ENCODE data around the gene PTPN11.

DNA sequence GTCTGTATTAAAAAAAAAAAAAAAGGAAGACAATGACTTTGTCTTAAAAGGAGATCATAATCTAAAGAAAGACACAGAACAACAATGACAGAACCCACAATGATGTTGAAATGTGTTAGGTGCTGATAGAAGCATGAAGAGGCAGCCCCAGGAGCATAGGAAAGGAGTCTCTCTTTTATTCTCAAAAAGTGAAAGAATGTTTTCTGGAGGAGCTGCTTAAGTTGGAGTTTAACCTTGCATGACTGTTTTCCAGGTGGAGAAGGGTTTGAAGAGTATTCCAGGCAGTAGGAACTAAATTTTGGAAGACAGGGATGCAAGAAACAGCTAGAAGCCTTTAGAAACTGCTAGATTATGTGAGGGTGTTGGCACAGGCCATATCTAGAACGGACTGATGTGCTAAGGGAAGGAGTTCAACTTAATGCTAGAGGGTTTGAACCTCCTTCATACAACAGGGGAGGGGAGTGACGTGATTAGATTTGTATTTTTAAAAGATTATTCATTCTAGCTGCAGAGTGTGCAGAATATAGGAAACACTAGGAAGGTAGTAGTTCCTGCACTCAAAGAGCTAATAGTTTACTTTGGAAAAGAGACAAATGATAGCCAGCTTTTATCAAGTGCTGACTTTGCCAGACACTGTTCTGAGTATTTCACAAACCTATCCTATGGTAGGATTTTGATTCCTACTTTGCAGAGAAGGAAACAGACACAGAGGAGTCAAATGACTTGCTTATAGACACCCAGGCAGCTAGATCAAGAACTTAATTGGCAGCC, 4.7 kb upstream of the PTPN11 start:
- TF ChIP-seq, protein P1, sequence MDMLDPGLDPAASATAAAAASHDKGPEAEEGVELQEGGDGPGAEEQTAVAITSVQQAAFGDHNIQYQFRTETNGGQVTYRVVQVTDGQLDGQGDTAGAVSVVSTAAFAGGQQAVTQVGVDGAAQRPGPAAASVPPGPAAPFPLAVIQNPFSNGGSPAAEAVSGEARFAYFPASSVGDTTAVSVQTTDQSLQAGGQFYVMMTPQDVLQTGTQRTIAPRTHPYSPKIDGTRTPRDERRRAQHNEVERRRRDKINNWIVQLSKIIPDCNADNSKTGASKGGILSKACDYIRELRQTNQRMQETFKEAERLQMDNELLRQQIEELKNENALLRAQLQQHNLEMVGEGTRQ (IDR thresholded peaks at IDR 0.05; ENCODE audit: borderline replicate concordance, low read depth, low read length), result no peak
- TF ChIP-seq, protein P2, sequence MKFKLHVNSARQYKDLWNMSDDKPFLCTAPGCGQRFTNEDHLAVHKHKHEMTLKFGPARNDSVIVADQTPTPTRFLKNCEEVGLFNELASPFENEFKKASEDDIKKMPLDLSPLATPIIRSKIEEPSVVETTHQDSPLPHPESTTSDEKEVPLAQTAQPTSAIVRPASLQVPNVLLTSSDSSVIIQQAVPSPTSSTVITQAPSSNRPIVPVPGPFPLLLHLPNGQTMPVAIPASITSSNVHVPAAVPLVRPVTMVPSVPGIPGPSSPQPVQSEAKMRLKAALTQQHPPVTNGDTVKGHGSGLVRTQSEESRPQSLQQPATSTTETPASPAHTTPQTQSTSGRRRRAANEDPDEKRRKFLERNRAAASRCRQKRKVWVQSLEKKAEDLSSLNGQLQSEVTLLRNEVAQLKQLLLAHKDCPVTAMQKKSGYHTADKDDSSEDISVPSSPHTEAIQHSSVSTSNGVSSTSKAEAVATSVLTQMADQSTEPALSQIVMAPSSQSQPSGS (IDR thresholded peaks at IDR 0.05; ENCODE audit: low read length), result no peak
- TF ChIP-seq, protein P3, sequence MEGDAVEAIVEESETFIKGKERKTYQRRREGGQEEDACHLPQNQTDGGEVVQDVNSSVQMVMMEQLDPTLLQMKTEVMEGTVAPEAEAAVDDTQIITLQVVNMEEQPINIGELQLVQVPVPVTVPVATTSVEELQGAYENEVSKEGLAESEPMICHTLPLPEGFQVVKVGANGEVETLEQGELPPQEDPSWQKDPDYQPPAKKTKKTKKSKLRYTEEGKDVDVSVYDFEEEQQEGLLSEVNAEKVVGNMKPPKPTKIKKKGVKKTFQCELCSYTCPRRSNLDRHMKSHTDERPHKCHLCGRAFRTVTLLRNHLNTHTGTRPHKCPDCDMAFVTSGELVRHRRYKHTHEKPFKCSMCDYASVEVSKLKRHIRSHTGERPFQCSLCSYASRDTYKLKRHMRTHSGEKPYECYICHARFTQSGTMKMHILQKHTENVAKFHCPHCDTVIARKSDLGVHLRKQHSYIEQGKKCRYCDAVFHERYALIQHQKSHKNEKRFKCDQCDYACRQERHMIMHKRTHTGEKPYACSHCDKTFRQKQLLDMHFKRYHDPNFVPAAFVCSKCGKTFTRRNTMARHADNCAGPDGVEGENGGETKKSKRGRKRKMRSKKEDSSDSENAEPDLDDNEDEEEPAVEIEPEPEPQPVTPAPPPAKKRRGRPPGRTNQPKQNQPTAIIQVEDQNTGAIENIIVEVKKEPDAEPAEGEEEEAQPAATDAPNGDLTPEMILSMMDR (IDR thresholded peaks at IDR 0.05 in 2 of 3, conservative IDR thresholded peaks at IDR 0.05 in 1 of 3; ENCODE audit: control insufficient read depth in 2 of 3, extremely low read depth in 1 of 3, insufficient read depth in 1 of 3, low read depth in 3 of 3, low read length in 3 of 3), result no peak
- TF ChIP-seq CHD4 (IDR thresholded peaks at IDR 0.05) (no peak), CBFB (IDR thresholded peaks at IDR 0.05; ENCODE audit: low read depth) (no peak), CEBPB (IDR thresholded peaks at IDR 0.05; ENCODE audit: borderline replicate concordance in 1 of 2, low read depth in 2 of 2, low read length in 2 of 2) (no peak), YY1 (IDR thresholded peaks at IDR 0.05; ENCODE audit: low read depth, low read length) (no peak), CREB1 (IDR thresholded peaks at IDR 0.05; ENCODE audit: low read depth) (no peak), HCFC1 (IDR thresholded peaks at IDR 0.05; ENCODE audit: low read length) (no peak), ZSCAN29 (IDR thresholded peaks at IDR 0.05) (no peak)
- TF ChIP-seq, protein P4, sequence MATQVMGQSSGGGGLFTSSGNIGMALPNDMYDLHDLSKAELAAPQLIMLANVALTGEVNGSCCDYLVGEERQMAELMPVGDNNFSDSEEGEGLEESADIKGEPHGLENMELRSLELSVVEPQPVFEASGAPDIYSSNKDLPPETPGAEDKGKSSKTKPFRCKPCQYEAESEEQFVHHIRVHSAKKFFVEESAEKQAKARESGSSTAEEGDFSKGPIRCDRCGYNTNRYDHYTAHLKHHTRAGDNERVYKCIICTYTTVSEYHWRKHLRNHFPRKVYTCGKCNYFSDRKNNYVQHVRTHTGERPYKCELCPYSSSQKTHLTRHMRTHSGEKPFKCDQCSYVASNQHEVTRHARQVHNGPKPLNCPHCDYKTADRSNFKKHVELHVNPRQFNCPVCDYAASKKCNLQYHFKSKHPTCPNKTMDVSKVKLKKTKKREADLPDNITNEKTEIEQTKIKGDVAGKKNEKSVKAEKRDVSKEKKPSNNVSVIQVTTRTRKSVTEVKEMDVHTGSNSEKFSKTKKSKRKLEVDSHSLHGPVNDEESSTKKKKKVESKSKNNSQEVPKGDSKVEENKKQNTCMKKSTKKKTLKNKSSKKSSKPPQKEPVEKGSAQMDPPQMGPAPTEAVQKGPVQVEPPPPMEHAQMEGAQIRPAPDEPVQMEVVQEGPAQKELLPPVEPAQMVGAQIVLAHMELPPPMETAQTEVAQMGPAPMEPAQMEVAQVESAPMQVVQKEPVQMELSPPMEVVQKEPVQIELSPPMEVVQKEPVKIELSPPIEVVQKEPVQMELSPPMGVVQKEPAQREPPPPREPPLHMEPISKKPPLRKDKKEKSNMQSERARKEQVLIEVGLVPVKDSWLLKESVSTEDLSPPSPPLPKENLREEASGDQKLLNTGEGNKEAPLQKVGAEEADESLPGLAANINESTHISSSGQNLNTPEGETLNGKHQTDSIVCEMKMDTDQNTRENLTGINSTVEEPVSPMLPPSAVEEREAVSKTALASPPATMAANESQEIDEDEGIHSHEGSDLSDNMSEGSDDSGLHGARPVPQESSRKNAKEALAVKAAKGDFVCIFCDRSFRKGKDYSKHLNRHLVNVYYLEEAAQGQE (IDR thresholded peaks at IDR 0.05; ENCODE audit: low read depth, low read length), result no peak

Measured in GM12878 (cell line).